Measurements from ENCODE around the gene CLDN24.

DNA sequence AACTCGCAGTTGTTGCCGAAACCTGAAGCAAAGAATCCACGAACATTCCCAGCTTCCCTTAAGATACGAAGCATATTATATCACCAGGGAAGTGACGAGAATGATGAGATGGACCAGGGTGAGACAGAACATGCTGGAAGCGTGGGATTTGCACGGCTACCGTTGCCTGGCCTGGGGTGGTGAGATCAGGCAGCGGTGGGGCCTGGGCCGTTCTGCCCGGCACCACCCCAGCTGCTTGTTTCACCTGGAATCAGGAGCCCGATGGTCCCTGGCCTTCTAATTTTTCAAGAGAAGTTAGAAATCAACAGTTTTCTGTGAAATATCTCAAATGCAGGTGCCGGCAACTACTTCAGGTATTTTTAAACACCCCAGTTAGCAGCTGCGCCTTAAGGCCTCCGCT, 7.9 kb downstream of the CLDN24 start:
- no peak for TF ChIP-seq POLR2A (IDR thresholded peaks at IDR 0.05)
- TF ChIP-seq, protein P1, sequence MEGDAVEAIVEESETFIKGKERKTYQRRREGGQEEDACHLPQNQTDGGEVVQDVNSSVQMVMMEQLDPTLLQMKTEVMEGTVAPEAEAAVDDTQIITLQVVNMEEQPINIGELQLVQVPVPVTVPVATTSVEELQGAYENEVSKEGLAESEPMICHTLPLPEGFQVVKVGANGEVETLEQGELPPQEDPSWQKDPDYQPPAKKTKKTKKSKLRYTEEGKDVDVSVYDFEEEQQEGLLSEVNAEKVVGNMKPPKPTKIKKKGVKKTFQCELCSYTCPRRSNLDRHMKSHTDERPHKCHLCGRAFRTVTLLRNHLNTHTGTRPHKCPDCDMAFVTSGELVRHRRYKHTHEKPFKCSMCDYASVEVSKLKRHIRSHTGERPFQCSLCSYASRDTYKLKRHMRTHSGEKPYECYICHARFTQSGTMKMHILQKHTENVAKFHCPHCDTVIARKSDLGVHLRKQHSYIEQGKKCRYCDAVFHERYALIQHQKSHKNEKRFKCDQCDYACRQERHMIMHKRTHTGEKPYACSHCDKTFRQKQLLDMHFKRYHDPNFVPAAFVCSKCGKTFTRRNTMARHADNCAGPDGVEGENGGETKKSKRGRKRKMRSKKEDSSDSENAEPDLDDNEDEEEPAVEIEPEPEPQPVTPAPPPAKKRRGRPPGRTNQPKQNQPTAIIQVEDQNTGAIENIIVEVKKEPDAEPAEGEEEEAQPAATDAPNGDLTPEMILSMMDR (IDR thresholded peaks at IDR 0.05) = no peak

Data from lower leg skin (tissue), 3 donors.